Hypothalamus (tissue), 51 donors: ENCODE measurements around the gene GARS1.
"Not testable (repeated sequence)": the region's sequence is repeated elsewhere in the genome, so short reads cannot be mapped to it uniquely, and the experiment has no call there.

ENCODE experiments used
- DNase-seq, 51 donors: peaks; one replicate each; lab custom pipeline; 2025; lab: John Stamatoyannopoulos, UW

GARS1 gene

GRCh38 chr7:30618080-30618676 is 23.5 kb downstream of the GARS1 start:
- DNase-seq = no peak

DNA sequence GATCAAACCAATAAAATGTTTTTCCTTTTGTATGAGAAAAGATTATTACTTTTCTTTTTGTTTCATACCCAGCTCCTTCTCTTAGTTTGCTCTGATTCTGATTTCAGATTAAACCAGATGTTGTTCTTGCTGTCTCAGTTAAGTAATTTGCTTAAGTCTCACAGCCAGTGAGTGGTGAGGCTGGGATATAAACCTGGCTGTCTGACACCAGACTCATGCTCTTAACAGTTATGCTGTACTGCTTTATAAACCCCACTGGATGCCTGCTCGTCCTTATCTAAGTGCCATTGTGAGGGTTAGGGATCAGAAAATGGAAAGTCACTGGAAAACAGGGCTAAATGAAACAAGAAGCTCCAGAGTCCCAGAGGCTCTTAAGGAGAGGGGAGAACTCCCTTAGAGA is 24.3 kb downstream of the GARS1 start:
- no peak for DNase-seq

- DNase-seq = peak in 1 of 51 donors; percentile 3
Measured at GRCh38 chr7:30625283-30625682, 30.6 kb downstream of the GARS1 start.

DNA sequence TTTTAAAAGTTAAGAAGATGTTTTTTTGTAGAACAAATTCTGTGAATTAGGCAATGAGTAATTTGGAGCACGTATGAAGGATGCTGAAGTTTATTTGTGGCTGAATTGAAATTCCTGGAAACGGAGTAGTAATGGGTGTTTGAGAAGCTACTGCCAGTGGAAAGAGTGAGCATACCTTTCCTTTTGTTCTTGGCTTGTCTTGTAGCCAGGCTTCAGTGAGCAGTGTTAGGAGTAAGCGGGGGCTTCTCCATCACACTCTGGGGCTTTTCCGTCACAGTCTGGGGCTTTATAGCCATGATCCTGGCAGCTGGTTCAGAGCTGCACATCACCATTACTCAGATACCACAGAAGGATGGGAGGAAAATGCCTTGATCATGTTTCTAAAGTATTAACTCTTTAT is 32.3 kb downstream of the GARS1 start:
- no peak for DNase-seq

GRCh38 chr7:30630986-30631385 is 36.3 kb downstream of the GARS1 start:
- no peak for DNase-seq

GRCh38 chr7:30633223-30633622 is 38.5 kb downstream of the GARS1 start:
- DNase-seq = no peak

GRCh38 chr7:30634193-30634626 is 39.5 kb downstream of the GARS1 start:
- no peak for DNase-seq

GRCh38 chr7:30634634-30635201 is 40.0 kb downstream of the GARS1 start:
- no peak for DNase-seq

DNA sequence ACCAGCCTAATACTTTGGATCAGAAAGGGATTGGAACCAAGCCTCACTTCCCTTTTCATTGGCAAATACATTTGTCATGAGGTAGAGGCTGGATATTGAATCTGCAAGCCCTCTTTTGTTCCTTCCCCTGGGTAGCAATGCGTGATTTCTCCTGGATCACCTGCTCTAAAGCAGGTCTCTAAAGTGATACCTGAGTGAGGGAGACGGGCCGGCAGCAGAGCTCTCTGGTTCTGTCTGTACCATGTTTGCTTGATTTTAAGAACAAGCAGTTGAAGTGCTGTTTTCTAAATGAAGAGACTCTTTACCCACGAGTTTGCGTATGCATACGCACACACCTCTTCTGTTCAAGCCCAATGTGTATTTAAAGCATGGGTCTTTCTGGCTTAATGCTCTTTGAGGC is 41.1 kb downstream of the GARS1 start:
- DNase-seq = no peak

- not testable (repeated sequence) for DNase-seq
Measured at GRCh38 chr7:30642322-30642721, 47.6 kb downstream of the GARS1 start.

DNA sequence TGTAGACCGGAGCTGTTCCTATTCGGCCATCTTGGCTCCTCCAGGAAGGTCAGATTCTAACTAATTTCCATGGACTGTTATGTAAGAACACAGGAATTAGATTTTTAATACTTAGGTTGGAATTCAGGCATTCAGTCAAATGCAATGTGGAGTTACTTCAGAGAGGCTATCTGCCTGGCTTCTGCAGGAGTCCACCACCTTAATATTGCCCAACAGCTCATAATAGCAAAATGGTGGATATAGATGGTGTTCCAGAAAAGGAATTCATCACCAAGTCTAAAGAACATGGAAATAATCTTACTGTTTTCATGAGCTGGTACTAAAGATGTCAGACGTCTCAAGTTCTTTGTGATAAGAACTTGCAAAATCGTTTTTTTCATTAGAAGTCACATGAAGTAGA is 48.1 kb downstream of the GARS1 start:
- DNase-seq = no peak

DNA sequence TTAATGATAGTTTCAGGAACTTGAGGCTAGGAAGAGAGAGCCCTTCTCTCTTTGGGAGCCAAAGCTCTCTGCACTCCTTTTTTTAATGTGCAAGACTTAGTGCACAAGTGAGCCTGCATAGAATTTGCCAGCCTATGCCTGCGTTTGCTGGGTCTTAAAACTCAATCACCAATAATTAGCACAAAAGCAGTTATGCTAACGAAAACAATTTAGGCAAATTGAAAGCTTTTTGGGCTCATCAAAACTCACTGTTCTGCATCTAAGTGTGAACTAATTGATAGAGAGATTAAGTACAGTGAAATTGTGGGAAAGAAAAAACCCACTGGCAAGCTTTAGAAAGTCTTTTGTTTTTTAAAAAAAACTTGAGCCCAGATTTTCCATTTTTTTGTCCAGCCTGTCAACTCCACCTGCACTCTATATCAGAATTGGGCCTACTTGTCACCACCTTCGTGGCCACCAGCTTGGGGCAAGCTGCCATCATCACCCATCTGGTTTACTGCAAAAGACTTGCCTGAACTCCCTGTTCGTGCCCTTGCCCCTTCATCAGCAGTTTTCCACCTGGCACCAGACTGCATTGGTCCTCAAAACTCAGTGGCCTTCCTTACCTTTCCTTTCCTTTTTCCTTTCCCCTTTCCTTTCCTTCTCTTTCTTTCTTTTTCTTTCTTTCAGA is 49.7 kb downstream of the GARS1 start:
- DNase-seq = no peak

DNA sequence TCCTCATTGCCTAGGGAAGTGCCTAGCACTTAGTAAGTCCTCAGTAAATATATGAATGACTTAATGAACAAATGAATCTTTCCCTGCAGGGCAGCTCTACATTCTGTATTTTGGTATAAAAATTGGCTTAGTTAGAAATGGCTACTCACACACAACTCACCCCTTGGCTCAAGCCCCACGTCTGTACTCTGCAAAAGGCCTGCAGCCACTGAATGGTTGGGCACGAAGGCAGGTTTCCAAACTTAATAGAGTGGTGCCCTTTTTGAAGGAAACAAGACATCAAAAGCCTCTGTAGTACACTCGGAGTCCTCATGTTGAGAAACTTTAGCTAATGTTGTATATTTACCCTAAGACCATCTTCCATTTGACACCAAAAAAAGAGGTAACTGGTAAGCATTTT is 51.0 kb downstream of the GARS1 start:
- DNase-seq = no peak

DNA sequence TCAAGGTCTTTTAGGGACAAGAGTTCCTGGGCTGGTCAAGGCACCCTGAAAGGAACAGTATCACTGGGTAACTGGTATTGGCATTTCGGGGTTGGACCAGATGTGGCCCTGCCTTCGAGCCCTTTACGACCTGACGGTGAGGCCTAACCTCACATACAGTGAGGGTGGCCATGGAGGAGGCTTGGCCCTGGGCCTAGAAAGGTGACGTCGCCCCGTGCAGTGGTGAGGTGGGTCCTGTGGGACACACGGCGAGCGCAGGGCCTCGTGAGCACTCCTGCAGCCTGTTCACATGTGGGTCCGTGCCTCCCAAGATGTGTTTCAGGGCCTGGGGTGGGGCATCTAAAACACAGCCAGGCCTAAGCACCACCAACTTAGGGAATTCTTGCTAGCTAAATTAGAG is 51.5 kb downstream of the GARS1 start:
- no peak for DNase-seq

GRCh38 chr7:30647589-30648364 is 53.1 kb downstream of the GARS1 start:
- no peak for DNase-seq

GRCh38 chr7:30648744-30649540 is 54.3 kb downstream of the GARS1 start:
- DNase-seq = no peak

GRCh38 chr7:30649717-30650420 is 55.2 kb downstream of the GARS1 start:
- DNase-seq = no peak

DNA sequence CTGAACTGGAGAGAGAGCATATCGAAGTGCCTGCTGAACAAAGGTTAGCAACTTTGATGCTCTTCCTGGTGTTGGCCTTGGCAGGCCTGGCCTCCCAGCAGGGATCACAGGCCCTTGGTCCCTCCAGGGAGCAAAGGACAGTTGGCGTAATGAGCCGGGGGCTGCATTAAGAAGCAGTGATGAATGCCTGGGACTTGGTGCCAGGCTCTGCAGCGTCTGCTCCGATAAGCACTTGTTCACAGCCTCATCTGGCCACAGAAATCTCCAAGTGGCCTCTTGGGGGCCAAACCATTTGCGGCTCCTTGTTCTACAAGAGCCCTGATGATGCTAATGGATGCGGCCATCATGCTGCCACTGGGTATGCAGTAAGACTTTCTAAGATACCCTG is 55.7 kb downstream of the GARS1 start:
- DNase-seq = no peak

DNA sequence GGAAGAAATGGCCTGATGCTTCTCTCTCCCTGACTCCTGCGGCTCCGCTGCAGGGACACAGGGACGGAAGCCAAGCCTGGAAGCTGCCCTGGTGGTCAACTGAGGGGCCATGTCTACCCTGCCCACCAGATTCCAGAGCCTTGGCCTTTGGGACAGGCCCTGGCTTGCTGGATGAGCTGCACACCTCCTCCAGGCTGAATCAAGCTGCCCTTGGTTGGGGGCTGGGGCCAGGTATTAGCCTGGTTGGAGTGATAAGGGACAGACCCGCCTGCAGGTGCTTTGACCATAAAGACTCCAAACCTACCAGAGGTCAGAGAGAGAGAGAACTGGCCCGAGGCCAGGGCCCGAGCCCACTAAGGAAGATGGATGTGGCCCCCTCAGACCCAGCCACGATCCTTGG is 57.5 kb downstream of the GARS1 start:
- DNase-seq = no peak
